B cell (primary cell): ENCODE data around the gene GPR33. TPM values are rescaled to one million over a fixed set of nuclear protein-coding genes. Genes with fewer than 3 reads are reported as not detected.

ENCODE experiments used
- ATAC-seq: fragments of 200-7000 bp; cut with Tn5 transposase; one replicate; pipeline ENCODE4 v1.10.0; 2021; ENCODE audit warnings: low read depth, mild to moderate bottlenecking, moderate number of reproducible peaks, moderate library complexity
- CTCF ChIA-PET: fragments of 350-600 bp; sonication (Branson Sonifier 250); formaldehyde crosslinking; loops from one replicate; lab custom pipeline; 2021; ENCODE audit warnings: antibody characterized with exemption, inconsistent platforms; lab: Charles Lee
- POLR2A ChIA-PET: fragments of 350-600 bp; sonication (Branson Sonifier 250); formaldehyde crosslinking; loops from one replicate; lab custom pipeline; 2021; ENCODE audit warnings: antibody characterized with exemption; lab: Charles Lee
- DNase-seq: peaks from one replicate; pipeline ENCODE4 v3.0.0; 2013
- H2AFZ ChIP-seq: 2 replicates; pipeline ENCODE4 v1.6.1; 2012; ENCODE audit warnings: mild to moderate bottlenecking, low read depth, low read length; ENCODE audit not compliant: insufficient read depth, poor library complexity, severe bottlenecking
- H3K27ac ChIP-seq, 2 donors: 1 replicate in 1 of 2; 2 replicates in 1 of 2; pipeline ENCODE4 v1.5.1; 2012 to 2013; ENCODE audit warnings: low read length in 2 of 2, mild to moderate bottlenecking in 2 of 2, moderate library complexity in 1 of 2
- H3K27me3 ChIP-seq, 4 experiments: fragments of 200-600 bp in 1 of 4; sonication (generic) in 1 of 4; replicated peaks in 1 of 4; 1 replicate in 2 of 4; 2 replicates in 2 of 4; pipeline versions ENCODE4 v1.6.1 to v1.7.0; 2013 to 2016; ENCODE audit warnings: low read length in 3 of 4, mild to moderate bottlenecking in 2 of 4, mixed read lengths in 1 of 4, moderate library complexity in 1 of 4; ENCODE audit not compliant: insufficient read depth in 4 of 4, control insufficient read depth in 3 of 4; ENCODE audit errors: control extremely low read depth in 1 of 4
- H3K36me3 ChIP-seq, 2 experiments: replicated peaks in 1 of 2; 1 replicate in 1 of 2; 2 replicates in 1 of 2; pipeline versions ENCODE4 v1.6.1 to v1.7.1; 2013; ENCODE audit warnings: low read length in 1 of 2; ENCODE audit not compliant: insufficient read depth in 2 of 2, control insufficient read depth in 1 of 2; ENCODE audit errors: control extremely low read depth in 1 of 2, extremely low read depth in 1 of 2
- H3K4me1 ChIP-seq, 2 donors: fragments of 200-600 bp in 1 of 2; sonication (generic) in 1 of 2; 1 replicate in 1 of 2; 2 replicates in 1 of 2; pipeline versions ENCODE4 v1.5.1 to v1.6.1; 2013 to 2017; ENCODE audit warnings: low read length in 2 of 2; ENCODE audit not compliant: control insufficient read depth in 2 of 2, insufficient read depth in 2 of 2
- H3K4me2 ChIP-seq: replicated peaks from 2 replicates; pipeline ENCODE3; 2012; ENCODE audit warnings: mild to moderate bottlenecking, low read depth, low read length; ENCODE audit not compliant: poor library complexity, severe bottlenecking
- H3K4me3 ChIP-seq, 5 experiments: fragments of 200-600 bp in 1 of 5; sonication (generic) in 1 of 5; 1 replicate in 3 of 5; 2 replicates in 2 of 5; pipeline versions ENCODE4 v1.5.1 to v1.7.0; 2011 to 2016; ENCODE audit warnings: low read length in 4 of 5, mild to moderate bottlenecking in 4 of 5, low read depth in 2 of 5, control low read depth in 1 of 5, moderate library complexity in 1 of 5; ENCODE audit not compliant: insufficient read depth in 1 of 5; ENCODE audit errors: control extremely low read depth in 1 of 5, extremely low read depth in 1 of 5
- H3K79me2 ChIP-seq: fragments of 200-600 bp; sonication (generic); one replicate; pipeline ENCODE4 v1.6.0; 2016; ENCODE audit warnings: low read length; ENCODE audit not compliant: control insufficient read depth, insufficient read depth
- H3K9ac ChIP-seq: fragments of 200-600 bp; sonication (generic); 2 replicates; pipeline ENCODE4 v1.6.1; 2017; ENCODE audit warnings: mild to moderate bottlenecking, low read length, moderate library complexity
- H3K9me3 ChIP-seq, 3 donors: one replicate each; pipeline versions ENCODE4 v1.6.1 to v1.7.1; 2013; ENCODE audit warnings: low read length in 2 of 3; ENCODE audit not compliant: control insufficient read depth in 2 of 3, insufficient read depth in 1 of 3; ENCODE audit errors: control extremely low read depth in 1 of 3
- H4K20me1 ChIP-seq: 2 replicates; pipeline ENCODE4 v1.6.0; 2012; ENCODE audit warnings: mild to moderate bottlenecking, low read length; ENCODE audit not compliant: insufficient read depth, control insufficient read depth, poor library complexity, severe bottlenecking
- H3K27ac Mint-ChIP-seq: one replicate; pipeline ENCODE4 v1.8.0; 2021; ENCODE audit warnings: mixed read lengths
- H3K27me3 Mint-ChIP-seq: one replicate; pipeline ENCODE4 v1.8.0; 2021; ENCODE audit warnings: mixed read lengths
- H3K4me1 Mint-ChIP-seq: one replicate; pipeline ENCODE4 v1.8.0; 2021; ENCODE audit warnings: mixed read lengths
- H3K4me3 Mint-ChIP-seq: one replicate; pipeline ENCODE4 v1.8.0; 2021; ENCODE audit warnings: mixed read lengths
- H3K9me3 Mint-ChIP-seq: one replicate; pipeline ENCODE4 v1.8.0; 2022; ENCODE audit warnings: mixed read lengths; ENCODE audit not compliant: insufficient read depth
- EZH2 ChIP-seq: IDR thresholded peaks from 2 replicates; pipeline ENCODE4 v1.6.1; 2012; ENCODE audit warnings: borderline replicate concordance, low read depth, mild to moderate bottlenecking, moderate library complexity, low read length; ENCODE audit not compliant: insufficient read depth, poor library complexity, severe bottlenecking
- WGBS: methylation state at CpG from one replicate; pipeline ENCODE4 v1.1.5; 2013; ENCODE audit warnings: missing lambda C conversion rate; ENCODE audit not compliant: insufficient coverage; 5-methylcytosine and 5-hydroxymethylcytosine counted together
- intact Hi-C: fragments of 100-400 bp; cut with micrococcal nuclease; formaldehyde crosslinking; loops from one replicate; pipeline ENCODE4 v1.10.0; 2022
- polyA plus RNA-seq: library from polyadenylated mRNA; depleted of rRNA; stranded (reverse); fragments of >200 nt; gene quantifications from 2 replicates; pipeline ENCODE4 v1.2.3, GENCODE V29; 2012
- total RNA-seq, 2 donors: library from RNA; stranded (reverse); fragments of 120-200 nt in 1 of 2; gene quantifications; 1 replicate in 1 of 2; 2 replicates in 1 of 2; pipeline versions ENCODE4 v1.2.3 to v1.2.4, GENCODE V29; 2013 to 2022
- TF ChIP-seq, protein P1 (sequence below): fragments of 200-600 bp; IDR thresholded peaks from one replicate; pipeline ENCODE4 v1.8.0; 2022; ENCODE audit warnings: antibody characterized with exemption, mild to moderate bottlenecking

Gene GPR33
- total and polyA plus RNA-seq, 2 donors (not counting 1 experiment from before 2014, with no cell fraction given) = not detected

DNA sequence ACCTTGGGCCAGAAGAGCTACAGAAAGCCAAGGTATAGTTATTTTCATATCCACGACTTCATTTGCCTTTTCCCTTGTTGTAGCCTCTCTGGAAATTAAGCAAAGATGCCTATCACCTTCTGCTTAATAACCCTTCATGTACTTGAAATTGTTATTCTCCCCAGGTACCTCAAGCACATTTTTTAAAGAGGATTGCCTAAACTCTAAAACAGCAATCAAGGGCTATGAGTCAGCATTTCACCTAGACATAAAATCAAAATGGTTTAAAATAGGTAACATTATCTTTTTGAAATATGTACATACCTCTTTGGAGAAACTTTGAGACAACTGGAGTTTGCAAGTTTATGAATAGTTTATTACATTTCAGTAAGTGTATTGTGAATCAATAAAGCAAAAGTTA, 42.1 kb downstream of the GPR33 start:
- intact Hi-C loops = no loop called here
- ChIA-PET CTCF (interaction anchor here (0.8 kb wide), 1 partner anchor 17 kb away, joined by 3 read pairs; no protein-coding TSS in a partner anchor), POLR2A (no interaction called here)
- Histone ChIP-seq H3K9me3 (no peaks in the 10 kb centered on the region), H3K27ac (no peak overlapping the region), H4K20me1 (no peaks in the 10 kb centered on the region), H3K27me3 (no peaks in the 10 kb centered on the region), H3K36me3 (peaks cover 4 to 15% of the 10 kb centered on the region in 2 experiments), H3K9ac (no peak overlapping the region), H3K4me2 (no peak overlapping the region), H2AFZ (no peak overlapping the region), H3K4me1 (no peaks in the 10 kb centered on the region), H3K79me2 (no peaks in the 10 kb centered on the region), H3K4me3 (no peak overlapping the region)
- H3K27ac Mint-ChIP-seq = no peak overlapping the region
- no peaks in the 10 kb centered on the region for H3K9me3 Mint-ChIP-seq
- no CpG with 5 or more reads among the region's 1 CpG for WGBS
- TF ChIP-seq, protein P1, sequence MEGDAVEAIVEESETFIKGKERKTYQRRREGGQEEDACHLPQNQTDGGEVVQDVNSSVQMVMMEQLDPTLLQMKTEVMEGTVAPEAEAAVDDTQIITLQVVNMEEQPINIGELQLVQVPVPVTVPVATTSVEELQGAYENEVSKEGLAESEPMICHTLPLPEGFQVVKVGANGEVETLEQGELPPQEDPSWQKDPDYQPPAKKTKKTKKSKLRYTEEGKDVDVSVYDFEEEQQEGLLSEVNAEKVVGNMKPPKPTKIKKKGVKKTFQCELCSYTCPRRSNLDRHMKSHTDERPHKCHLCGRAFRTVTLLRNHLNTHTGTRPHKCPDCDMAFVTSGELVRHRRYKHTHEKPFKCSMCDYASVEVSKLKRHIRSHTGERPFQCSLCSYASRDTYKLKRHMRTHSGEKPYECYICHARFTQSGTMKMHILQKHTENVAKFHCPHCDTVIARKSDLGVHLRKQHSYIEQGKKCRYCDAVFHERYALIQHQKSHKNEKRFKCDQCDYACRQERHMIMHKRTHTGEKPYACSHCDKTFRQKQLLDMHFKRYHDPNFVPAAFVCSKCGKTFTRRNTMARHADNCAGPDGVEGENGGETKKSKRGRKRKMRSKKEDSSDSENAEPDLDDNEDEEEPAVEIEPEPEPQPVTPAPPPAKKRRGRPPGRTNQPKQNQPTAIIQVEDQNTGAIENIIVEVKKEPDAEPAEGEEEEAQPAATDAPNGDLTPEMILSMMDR = no peak
- TF ChIP-seq EZH2 = no peak
- no peaks in the 10 kb centered on the region for H3K4me1 Mint-ChIP-seq
- H3K27me3 Mint-ChIP-seq = no peaks in the 10 kb centered on the region
- DNase-seq (no peak), ATAC-seq (no peak)
- no peak overlapping the region for H3K4me3 Mint-ChIP-seq

DNA sequence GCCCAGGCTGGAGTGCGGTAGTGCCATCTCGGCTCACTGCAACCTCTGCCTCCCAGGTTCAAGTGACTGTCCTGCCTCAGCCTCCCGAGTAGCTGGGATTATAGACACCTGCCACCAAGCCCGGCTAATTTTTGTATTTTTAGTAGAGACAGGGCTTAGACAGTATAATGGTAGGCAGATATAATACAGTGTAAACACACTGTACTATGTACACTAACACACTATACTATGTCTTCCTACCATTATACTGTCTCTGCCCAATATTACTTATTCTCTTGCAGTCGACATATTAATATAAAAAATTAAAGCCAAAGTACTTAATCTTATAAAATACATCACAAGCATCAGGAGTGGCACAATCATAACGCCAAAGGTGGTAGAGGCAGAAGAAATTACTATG, 45.6 kb downstream of the GPR33 start:
- H3K27ac Mint-ChIP-seq = no peak overlapping the region
- Histone ChIP-seq H3K4me2 (no peak overlapping the region), H3K9ac (no peak overlapping the region), H3K4me3 (no peak overlapping the region), H2AFZ (no peak overlapping the region), H3K36me3 (peaks cover 1 to 3% of the 10 kb centered on the region in 2 experiments), H3K4me1 (no peaks in the 10 kb centered on the region), H3K27me3 (no peaks in the 10 kb centered on the region), H3K9me3 (no peaks in the 10 kb centered on the region), H4K20me1 (no peaks in the 10 kb centered on the region), H3K27ac (no peak overlapping the region), H3K79me2 (no peaks in the 10 kb centered on the region)
- TF ChIP-seq, protein P1 = no peak
- TF ChIP-seq EZH2 = no peak
- no peaks in the 10 kb centered on the region for H3K9me3 Mint-ChIP-seq
- H3K4me3 Mint-ChIP-seq = no peak overlapping the region
- ATAC-seq (no peak), DNase-seq (no peak)
- POLR2A ChIA-PET = no interaction called here
- 100% methylated on average over 2 of the region's 6 CpGs for WGBS
- no peaks in the 10 kb centered on the region for H3K27me3 Mint-ChIP-seq
- intact Hi-C loops = no loop called here
- H3K4me1 Mint-ChIP-seq = no peaks in the 10 kb centered on the region
- CTCF ChIA-PET = no interaction called here
